Measurements from ENCODE around the gene CXADR.
"Not testable (repeated sequence)": the region's sequence is repeated elsewhere in the genome, so short reads cannot be mapped to it uniquely, and the experiment has no call there.

Gene CXADR

DNA sequence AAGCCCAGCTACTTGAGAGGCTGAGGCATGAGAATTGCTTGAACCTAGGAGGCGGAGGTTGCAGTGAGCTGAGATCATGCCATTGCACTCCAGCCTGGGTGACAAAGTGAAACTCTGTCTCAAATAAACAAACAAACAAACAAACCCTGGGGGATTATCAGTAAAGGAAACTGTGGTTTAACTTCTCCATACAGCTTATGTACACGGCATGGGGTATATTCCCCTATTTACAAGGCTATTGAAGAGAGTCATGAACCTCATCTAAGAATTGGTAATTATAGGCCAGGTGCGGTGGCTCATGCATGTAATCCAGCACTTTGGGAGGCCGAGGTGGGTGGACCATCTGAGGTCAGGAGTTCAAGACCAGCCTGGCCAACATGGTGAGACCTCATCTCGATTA, 9.9 kb upstream of the CXADR start:
- not testable (repeated sequence) for DNase-seq (ENCODE audit: low spot score)

DNA sequence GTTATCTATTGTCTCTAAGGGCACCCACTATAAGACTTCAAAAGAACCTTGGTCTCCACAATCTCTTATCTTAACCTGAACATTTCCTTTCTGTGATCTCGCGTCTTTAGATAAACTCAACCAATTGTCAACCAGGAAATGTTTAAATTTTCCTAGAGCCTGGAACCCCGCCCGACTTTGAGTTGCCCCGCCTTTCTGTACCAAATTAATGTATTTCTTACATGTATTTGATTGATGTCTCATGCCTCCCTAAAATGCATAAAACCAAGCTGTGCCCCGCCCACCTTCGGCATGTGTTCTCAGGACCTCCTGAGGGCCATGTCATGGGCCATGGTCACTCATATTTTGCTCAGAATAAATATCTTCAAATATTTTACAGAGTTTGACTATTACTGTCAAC, 5.9 kb upstream of the CXADR start:
- DNase-seq (ENCODE audit: low spot score): no peak

DNA sequence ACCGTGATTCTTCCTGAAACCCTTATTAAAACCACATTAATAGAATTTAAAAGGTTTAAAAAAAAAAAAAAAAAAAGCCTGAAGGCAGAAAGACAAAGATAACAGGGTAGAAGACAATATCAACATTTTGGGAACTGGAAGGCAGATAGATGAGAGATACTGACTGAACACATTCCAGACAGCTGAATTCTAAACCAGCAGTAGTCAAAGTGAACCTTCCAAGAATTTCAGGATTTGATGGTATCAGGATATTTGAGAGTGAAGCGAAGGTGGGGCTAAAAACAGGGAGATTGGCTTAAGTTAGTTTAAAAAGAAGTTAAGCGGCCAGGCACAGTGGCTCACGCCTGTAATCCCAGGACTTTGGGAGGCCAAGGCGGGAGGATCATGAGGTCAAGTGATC, 5.3 kb upstream of the CXADR start:
- no peak for DNase-seq (ENCODE audit: low spot score)

DNA sequence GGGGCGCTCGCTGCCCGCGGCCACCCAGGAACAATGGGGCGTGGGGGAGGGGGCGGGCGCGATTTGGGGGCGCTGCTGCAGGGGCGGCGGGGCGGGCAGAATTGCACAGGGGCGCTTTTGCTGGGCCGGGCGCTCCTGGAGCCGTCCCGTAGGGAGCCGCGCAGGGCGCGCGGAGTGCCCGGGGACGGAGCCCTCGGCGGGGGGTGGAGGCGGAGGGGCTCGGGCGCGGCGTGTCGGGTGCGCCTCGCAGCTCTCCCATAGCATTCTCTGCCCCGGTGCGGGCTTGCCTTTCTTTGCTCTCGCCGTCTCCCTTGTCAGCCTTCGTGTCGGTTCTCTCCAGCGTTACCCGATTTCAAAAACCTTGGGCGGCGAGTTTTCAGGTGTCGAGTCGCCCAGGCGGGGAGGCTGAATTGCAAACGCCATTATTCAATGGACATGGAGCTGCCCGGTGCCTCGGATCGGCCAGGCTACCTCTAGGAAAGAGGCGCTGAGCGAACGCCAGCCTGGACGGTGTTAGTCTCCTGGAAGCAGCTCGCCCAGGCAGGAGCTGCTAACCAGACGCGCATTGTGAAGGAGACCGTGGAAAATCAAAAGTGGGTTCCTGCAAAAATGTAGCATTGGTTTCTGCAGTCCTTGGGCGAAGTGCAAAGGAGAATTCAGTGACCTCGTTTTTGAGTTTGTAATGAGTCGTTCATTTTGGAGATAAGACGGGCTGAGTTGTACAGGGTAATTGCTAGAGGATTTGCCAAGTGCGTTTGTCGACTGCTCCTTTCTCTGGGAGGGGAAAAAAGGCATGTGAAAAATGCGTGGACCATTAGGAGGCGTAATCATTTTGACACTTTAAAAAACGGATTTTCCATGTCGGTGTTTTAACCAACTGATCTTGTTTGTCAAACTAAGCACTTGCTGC, 626 bp downstream of the CXADR start:
- DNase-seq (ENCODE audit: low spot score): peak; percentile 80

DNA sequence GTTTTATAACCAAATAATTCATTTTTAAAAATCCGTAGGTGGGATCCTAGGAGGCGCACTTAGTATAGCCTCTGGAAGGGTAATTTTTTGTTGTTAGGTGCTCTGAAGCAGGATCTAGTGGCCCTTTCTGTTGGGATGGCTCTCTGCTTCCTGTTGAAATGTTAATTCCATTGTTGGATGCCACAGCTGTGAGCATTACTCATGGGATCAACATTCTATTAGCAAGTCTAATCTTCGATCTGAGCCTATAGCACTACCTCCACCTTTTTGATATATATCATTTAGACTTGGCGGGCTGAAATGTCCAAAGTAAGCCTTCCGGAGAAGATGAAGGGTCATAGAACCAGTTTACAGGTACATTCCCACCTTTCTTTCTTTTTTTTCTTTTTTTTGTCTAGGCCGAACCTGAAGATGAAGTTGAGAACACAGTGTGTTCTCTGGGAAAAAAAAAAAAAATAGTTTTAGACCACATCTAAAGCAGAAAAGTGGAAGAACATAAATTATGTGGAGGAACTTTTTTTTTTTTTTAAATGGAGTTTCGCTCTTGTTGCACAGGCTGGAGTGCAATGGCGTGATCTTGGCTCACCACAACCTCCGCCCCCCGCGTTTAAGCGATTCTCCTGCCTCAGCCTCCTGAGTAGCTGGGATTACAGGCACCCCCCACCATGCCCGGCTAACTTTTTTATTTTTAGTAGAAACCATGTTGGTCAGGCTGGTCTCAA, 1.4 kb downstream of the CXADR start:
- peak; percentile 35 for DNase-seq (ENCODE audit: low spot score)

DNA sequence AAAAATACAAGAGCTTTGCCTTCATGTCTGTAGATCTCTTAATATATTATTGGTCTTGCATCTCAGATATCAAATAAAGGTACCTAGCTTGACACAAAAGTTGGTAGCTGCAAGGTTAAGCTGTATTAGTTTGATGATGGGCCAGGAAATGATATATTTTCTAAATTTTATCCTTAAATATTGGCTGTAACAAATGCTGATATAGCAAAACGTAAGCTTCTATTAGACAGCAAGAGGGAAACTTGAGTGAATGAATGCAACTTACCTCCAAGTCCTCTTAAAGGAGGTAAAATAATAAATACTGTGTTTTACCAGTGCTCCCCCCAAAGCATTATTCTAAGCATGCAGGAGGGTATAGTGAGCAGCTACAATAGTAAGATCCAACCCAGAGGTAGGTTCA, 4.2 kb downstream of the CXADR start:
- DNase-seq (ENCODE audit: low spot score): not testable (repeated sequence)

DNA sequence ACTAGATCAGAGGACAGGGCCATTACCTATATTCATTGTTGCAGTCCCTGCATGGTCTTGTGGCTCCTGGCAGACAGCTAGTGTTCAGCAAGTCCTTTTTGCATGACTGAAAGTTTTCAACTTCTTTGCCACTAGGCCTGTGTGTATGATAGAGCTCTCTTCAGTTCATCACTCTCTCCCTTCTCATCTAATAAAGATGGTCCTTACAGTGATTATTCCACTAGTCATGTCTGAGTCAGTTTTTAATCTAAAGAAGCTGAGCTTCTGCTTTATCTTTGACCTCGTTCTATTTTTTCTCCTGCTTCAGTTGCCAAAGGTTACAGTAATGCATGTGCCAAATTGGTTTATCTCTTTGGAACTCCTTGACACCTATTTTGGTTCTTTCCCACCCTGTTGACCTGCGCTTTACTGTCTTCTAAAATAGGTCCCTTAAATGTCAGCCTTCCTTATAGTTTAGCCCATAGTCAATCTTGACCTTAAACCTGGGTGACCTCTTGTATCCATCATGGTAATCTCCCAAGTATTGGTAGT, 6.4 kb downstream of the CXADR start:
- DNase-seq (ENCODE audit: low spot score): no peak

DNA sequence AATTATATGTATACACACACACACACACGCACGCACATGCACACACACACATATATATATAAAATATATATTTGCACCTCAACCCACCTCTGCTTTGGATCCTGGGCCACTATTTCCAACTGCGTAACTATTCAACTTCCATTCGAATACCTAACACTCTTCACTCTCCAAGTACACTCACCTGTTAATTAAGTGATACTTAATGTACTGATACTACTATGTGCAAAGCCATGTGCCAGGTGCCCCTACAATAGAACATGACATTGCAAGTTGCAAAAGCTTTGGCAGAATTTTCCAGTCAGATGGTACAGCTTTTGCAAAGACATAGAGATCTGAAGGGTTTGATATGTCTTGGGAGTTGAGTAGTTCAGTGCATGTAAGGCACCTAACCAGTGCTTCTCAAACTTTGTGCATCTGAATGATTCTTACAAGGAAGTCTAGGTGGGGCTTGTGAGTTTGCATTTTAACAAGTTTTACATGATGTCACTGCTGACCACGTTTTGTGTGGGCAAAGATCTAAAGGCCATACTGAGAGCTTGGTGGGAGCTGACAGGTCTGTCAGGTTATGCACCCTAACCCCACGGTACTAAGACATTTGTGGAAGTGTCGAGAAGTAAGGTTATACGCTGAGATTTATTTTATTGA, 7.2 kb downstream of the CXADR start:
- DNase-seq (ENCODE audit: low spot score): no peak

DNA sequence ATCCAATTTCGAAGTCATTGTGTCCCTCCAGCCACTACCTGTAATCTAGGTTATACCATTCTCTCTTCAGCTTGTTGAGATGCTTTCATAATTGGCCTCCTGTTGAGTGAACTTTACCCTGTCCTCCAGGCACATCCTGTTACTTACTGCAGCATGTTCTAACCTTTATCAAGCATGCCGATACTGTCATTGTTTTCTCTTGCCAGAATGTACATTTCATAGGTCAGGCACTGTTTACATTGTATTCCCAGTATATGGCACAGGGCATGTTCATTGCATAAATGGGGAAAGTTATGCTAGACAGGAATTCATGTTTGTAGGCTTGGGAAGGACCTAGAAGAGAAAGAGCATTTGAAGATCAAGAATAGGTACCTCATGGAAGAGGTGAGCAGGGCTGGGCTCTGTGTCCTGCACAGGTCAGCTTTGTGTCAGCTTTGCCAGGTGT, 10.2 kb downstream of the CXADR start:
- DNase-seq (ENCODE audit: low spot score): no peak

DNA sequence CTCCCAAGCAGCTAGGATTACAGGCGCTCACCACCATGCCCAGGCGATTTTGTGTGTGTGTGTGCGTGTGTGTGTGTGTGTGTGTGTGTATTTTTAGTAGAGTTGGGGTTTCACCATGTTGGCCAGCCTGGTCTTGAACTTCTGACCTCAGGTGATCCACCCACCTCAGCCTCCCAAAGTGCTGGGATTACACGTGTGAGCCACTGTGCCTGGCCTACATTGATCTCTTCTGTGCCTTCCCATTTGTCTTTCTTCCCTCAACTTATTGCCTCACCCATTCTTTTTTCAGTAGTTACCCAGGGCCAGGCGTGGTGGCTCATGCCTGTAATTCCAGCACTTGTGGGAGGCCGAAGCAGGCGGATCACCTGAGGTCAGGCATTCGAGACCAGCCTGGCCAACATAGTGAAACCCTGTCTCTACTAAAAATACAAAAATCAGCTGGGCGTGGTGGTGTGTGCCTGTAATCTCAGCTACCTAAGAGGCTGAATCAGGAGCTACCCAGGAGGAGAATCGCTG, 11.2 kb downstream of the CXADR start:
- DNase-seq (ENCODE audit: low spot score): not testable (repeated sequence)

DNA sequence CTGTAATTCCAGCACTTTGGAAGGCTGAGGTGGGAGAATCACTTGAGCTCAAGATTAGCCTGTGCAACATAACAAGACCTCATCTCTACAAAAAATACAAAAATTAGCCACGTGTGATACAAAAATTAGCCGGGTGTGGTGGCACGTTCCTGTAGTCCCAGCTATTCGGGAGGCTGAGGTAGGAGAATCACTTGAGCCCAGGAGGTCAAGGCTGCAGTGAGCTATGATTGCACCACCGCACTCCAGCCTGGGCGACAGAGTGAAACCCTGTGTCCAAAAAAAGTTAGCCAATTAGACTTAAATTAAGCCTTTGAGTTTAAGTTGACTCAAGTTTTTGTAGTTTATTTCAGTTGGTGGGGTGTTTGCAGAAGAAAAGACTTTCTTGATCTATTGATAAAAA, 11.8 kb downstream of the CXADR start:
- DNase-seq (ENCODE audit: low spot score): no peak

DNA sequence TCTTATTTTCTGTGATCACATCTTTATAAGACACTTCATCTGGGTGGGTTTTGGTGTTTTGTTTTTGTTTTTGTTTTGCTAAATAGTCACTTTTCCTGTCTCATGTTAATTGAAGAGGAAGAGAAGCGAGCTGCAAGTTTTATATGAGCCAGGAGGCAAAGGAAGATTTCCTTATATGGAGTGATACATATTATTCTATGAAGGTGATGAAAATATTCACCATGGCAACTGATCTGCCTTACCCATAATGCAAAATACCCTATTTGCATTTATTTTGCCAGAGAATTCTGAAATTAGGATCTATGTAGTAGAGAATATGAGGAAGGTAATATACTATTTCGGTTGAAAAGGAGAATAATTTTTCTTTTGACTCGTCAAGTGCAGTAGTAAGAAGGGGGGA, 13.9 kb downstream of the CXADR start:
- no peak for DNase-seq (ENCODE audit: low spot score)

DNA sequence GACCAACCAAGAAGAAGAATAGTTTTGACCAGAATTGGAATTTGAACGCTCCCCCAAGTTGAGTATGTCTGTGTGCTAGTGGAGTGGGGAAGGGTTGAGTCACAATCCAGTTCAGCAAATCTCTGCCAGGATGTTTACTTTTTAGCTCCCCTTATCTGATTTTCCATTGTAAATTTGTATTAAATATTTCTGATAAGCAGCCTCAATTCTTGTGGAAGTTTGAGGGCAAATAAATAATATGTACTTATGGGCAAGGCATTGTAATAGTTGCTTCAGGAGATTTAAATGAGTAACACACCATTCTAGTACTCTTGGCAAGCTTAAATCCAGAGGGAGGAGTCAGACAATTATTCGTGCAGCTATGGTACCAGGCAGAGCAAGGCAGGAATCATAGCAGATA, 14.4 kb downstream of the CXADR start:
- no peak for DNase-seq (ENCODE audit: low spot score)

DNA sequence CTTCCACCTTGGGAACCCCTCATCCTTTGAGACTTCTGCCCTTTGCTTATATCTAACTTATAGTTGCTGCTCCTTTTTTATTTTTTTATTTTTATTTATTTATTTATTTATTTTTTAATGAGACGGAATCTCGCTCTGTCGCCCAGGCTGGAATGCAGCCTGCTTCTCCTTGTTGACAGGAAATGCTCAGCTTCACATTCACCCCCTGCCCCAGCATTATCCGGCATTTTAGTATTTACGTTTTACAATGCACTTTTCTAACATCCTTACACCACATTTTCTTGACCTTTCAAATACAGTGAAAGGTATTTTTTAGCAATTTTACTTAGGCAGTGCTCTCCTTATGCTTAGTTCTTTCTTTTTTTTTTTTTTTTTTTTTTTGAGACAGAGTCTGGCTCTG, 14.9 kb downstream of the CXADR start:
- no peak for DNase-seq (ENCODE audit: low spot score)

DNA sequence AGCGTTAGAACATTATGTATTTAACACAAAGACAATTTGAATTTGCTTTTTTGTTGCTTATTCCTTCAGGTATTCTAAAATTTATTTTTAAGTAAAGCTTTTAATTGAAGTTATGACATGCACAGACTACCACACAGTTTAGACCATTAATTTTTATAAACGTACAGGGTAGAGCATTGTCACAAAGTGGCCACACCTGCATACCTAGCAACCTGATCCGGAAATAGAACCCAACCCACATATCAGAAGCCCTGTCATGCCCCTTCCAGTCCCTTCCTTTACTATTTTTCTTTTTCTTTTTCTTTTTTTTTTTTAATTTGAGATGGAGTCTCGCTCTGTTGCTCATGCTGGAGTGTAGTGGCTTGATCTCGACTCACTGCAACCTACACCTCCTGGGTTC, 16.8 kb downstream of the CXADR start:
- DNase-seq (ENCODE audit: low spot score): no peak

DNA sequence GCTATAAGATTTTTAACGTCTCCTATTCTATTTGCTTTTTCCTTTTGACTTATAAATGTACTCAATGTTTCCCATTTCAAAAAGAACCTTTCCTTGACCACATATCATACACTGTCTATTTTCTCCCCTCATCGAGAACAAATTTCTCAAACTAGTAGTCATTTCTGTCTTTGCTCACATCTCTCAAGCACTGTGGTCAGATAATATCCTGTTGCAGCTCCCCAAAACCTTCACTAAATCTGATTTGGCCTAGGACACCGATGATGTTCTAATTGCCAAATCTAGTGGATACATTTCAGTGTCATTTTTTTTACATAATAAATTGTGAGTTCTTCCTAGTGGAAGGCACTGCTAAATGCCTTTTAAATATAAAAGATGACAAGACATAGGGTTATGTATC, 19.4 kb downstream of the CXADR start:
- DNase-seq (ENCODE audit: low spot score): no peak

DNA sequence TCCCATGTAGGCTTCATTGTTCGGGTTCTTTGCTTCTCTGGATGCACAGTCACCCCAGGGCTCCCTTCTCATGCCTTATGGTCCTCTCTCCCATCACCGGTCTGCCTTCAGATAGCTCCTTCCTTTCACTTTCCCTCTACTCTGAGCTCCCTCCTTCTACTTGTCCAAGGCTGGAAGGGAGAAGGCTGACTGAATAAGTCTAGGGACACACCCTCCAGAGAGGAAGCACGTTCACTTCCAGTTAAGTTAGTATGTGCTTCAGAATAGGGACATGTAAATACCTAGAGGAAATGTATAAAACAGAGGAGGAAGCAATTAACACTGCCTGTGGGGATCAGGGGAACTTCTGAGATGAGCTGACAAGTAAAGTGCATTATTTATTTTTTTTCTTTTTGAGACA, 23.5 kb downstream of the CXADR start:
- DNase-seq (ENCODE audit: low spot score): no peak

DNA sequence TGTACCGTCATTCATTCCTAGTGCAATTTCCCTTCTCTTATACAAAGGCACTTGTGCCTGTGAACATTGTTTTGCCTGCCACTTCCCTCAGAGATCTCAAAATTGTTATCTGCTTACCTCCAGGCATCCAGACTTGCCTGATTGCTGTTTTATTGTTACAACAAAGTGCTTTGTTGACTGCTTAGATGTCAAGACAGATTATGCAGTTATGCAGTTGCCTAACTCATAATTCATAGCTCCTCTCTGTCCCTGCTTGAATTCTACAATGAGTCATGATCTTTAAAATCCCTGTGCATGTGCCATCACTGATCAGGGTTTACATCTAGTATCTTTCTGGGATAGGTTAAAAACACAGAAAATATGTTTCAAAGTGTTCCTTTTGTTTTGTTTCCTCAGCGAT, 24.5 kb downstream of the CXADR start:
- no peak for DNase-seq (ENCODE audit: low spot score)

DNA sequence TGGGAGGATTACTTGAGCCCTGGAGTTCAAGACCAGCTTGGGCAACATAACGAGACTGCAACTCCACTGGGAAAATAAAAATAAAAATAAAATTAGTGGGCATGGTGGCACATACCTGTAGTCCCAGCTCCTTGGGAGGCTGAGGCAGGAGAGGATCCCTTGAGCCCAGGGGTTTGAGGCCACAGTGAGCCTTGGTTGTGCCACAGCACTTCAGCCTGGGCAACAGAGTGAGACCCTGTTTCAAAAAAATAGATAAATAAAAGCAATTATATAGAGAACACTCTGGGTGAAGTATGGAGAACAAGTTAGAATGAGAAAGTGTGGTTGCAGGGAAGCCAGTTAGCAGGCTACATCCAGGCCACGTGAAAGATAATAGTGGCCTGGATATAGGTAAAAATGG, 25.7 kb downstream of the CXADR start:
- no peak for DNase-seq (ENCODE audit: low spot score)

DNA sequence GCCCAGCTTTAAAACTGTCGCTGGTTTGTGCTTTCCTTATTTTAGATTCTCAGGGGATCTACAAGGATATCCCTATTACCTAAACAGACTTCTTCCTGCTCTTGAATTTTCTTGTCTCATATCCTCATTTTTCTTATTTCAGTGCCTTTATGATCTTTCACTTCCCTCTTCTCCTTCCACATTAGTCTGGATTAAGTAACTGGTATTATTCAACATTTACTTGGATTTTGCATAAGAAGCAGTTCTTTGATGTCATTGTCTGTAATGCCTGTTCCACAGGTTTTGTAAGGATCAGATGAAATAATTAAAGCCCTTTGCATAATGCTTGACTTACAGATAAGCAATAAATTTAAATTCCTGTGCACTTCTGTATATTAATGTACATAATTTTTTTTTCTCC, 26.5 kb downstream of the CXADR start:
- no peak for DNase-seq (ENCODE audit: low spot score)

DNA sequence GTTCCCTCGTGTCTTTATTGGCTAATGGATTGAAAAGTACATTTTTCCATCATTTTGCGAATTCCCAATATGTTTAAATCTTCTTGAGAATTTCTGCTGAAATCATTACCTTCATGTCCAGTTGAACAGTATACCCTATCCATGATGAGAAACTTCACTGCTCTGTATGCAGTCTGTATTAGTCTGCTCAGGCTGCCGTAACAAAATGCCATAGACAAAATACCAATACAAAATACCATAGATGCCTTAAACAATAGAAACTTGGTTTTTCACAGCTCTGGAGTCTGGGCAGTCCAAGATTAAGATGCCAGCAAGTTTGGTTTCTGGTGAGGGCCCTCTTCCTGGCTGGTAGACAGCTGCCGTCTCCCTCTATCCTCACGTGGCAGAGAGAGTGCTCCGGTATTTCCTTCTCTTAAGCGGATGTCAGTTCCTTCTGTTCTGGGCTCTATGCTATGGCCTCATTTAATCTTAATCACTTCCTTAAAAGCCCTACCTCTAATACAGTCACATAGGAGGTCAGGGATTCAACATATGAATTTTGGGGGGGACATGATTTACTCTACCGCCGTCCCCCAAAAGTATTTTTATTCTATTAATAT, 27.0 kb downstream of the CXADR start:
- no peak for DNase-seq (ENCODE audit: low spot score)

DNA sequence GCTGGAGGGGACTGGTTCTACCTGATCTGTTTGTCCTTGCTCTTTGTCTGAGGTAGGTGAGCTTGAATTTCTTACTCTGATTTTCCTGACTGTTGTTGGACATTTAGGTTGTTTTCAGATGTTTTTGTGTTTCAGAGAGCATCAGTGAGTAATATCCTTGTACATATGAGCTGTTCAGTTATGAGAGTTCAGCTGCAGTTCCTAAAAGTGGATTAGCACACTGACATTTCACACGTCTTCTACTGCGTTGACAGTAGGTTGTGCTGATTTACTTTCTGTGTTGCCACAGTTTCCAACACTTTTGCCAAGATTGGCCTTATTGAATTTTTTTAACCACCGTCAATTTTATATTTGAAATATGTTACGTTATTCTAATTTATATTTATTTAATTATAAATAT, 27.7 kb downstream of the CXADR start:
- no peak for DNase-seq (ENCODE audit: low spot score)
